Pancreas (tissue), 10 donors: ENCODE measurements around the gene TMEM154. TPM values are rescaled to one million over a fixed set of nuclear protein-coding genes. Genes with fewer than 3 reads are reported as not detected.

Experiments used
- ATAC-seq, 4 donors: fragments of 200-7000 bp; cut with Tn5 transposase; one replicate each; pipeline versions ENCODE4 v1.8.0 to v1.9.1; 2020; ENCODE audit warnings: mild to moderate bottlenecking in 4 of 4, moderate library complexity in 4 of 4
- DNase-seq, 6 donors: peaks; one replicate each; pipeline ENCODE4 v3.0.0-alpha.2; 2020
- FAIRE-seq: peaks from 2 replicates; lab custom pipeline; 2012; peaks lifted over from hg19 to GRCh38; lab: Jason Lieb, UNC
- H3K27ac ChIP-seq, 4 donors: fragments of 200-600 bp; sonication (generic); 1 replicate in 3 of 4; 2 replicates in 1 of 4; pipeline versions ENCODE4 v1.5.0 to v1.8.0; 2020
- H3K27me3 ChIP-seq, 4 donors: fragments of 200-600 bp; one replicate each; pipeline ENCODE4 v1.8.0; 2021
- H3K36me3 ChIP-seq, 3 donors: fragments of 200-600 bp; sonication (generic) in 1 of 3; one replicate each; pipeline versions ENCODE4 v1.5.0 to v1.8.0; 2020 to 2021
- H3K4me1 ChIP-seq, 3 donors: fragments of 200-600 bp; one replicate each; pipeline ENCODE4 v1.8.0; 2021
- H3K4me3 ChIP-seq, 4 donors: fragments of 200-600 bp; sonication (generic) in 2 of 4; one replicate each; pipeline versions ENCODE4 v1.5.0 to v1.8.0; 2020 to 2021
- H3K9me3 ChIP-seq, 4 donors: fragments of 200-600 bp; one replicate each; pipeline ENCODE4 v1.8.0; 2021
- WGBS, 2 donors: extraction: QIAGEN DNeasy Blood & Tissue Kit; methylation state at CpG; one replicate each; pipeline ENCODE4 v1.1.7; 2013; 5-methylcytosine and 5-hydroxymethylcytosine counted together
- intact Hi-C, 3 donors: fragments of 100-400 bp; cut with DNase I; formaldehyde crosslinking; loops; one replicate each; pipeline versions ENCODE4 v1.11.1 to v1.14.2; 2022
- polyA plus RNA-seq, 2 donors: library from polyadenylated mRNA; stranded (reverse); fragments of 200-250 nt; gene quantifications; one replicate each; pipeline ENCODE4 v1.2.3, GENCODE V29; 2013
- total RNA-seq, 6 donors: library from RNA; stranded (reverse); fragmentation: NEBNext Ultra II Directional in 4 of 6; extraction: Animal tissue kit (Norgen Biotek cat#: 25700) in 4 of 6; gene quantifications; one replicate each; pipeline versions ENCODE4 v1.2.1 to v1.2.4, GENCODE V29; 2021 to 2023
- TF ChIP-seq, protein P1 (sequence below), 4 donors: fragments of 200-600 bp; sonication (generic) in 3 of 4; IDR thresholded peaks; one replicate each; pipeline versions ENCODE4 v1.5.0 to v1.8.0; 2021; ENCODE audit warnings: antibody characterized with exemption in 4 of 4
- donor health status: healthy with polysubstance abuse.
- donor health status: DM: no; HTN: no; CAD: no; lungs with moderate emphysema.
- donor health status: DM: no; HTN: no; CAD: no.
- donor health status: control.
- donor health status: control.
- donor health status: Bipolar disorder and iron deficiency.
- donor health status: DM: yes; HTN: yes; CAD: no.
- donor health status: DM: no; HTN: no; CAD: no.
- donor health status: DM: no; HTN: no; CAD: no.
- donor health status: DM: yes; HTN: yes; CAD: no.

TMEM154 gene
- total and polyA plus RNA-seq, 8 donors, result 0.05 to 3.3 (median 0.48) TPM

DNA sequence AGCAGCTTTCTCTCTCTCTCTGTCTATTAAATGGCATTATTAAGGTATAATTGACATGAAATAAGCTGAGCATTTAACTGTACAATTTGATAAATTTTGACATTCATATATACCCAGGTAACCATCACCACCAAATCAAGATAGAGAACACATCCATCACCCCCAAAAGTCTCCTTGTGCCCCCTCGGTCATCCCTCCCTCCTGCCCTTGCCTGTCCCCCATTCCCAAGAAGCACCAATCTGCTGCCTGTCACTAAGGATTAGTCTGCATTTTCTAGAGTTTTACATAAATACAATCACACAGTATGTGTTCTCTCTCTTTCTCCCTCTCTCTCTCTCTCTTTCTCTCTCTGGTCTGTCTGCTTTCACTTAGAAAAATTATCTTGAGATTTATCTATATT lies 25.0 kb upstream of the TMEM154 start:
- Histone ChIP-seq H3K36me3 (no peaks in the 10 kb centered on the region), H3K27ac (no peak overlapping the region), H3K4me1 (no peaks in the 10 kb centered on the region), H3K4me3 (no peak overlapping the region), H3K27me3 (no peaks in the 10 kb centered on the region), H3K9me3 (no peaks in the 10 kb centered on the region)
- no peak for DNase-seq
- no peak for ATAC-seq
- no peak for FAIRE-seq
- TF ChIP-seq, protein P1, sequence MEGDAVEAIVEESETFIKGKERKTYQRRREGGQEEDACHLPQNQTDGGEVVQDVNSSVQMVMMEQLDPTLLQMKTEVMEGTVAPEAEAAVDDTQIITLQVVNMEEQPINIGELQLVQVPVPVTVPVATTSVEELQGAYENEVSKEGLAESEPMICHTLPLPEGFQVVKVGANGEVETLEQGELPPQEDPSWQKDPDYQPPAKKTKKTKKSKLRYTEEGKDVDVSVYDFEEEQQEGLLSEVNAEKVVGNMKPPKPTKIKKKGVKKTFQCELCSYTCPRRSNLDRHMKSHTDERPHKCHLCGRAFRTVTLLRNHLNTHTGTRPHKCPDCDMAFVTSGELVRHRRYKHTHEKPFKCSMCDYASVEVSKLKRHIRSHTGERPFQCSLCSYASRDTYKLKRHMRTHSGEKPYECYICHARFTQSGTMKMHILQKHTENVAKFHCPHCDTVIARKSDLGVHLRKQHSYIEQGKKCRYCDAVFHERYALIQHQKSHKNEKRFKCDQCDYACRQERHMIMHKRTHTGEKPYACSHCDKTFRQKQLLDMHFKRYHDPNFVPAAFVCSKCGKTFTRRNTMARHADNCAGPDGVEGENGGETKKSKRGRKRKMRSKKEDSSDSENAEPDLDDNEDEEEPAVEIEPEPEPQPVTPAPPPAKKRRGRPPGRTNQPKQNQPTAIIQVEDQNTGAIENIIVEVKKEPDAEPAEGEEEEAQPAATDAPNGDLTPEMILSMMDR (IDR thresholded peaks at IDR 0.05), result no peak
- WGBS, 2 donors, result 46 to 47% methylated on average over 1 of the region's 1 CpG
- intact Hi-C loops, result no loop called here

GRCh38 chr4:152700151-152700550 lies 20.4 kb upstream of the TMEM154 start:
- 56 to 57% methylated on average over 1 of the region's 1 CpG for WGBS, 2 donors
- DNase-seq, result no peak
- Histone ChIP-seq H3K4me1 (no peaks in the 10 kb centered on the region), H3K27me3 (no peaks in the 10 kb centered on the region), H3K27ac (no peak overlapping the region), H3K36me3 (no peaks in the 10 kb centered on the region), H3K4me3 (no peak overlapping the region), H3K9me3 (no peaks in the 10 kb centered on the region)
- no peak for FAIRE-seq
- TF ChIP-seq, protein P1 (IDR thresholded peaks at IDR 0.05), result no peak
- intact Hi-C loops, result no loop called here
- no peak for ATAC-seq

- no peaks in the 10 kb centered on the region for H3K27me3 ChIP-seq
- ATAC-seq (no peak), DNase-seq (no peak), FAIRE-seq (no peak)
- intact Hi-C loops, result no loop called here
- H3K4me1 ChIP-seq, result no peaks in the 10 kb centered on the region
- WGBS, 2 donors, result 68 to 83% methylated on average over 4 of the region's 4 CpGs
- TF ChIP-seq, protein P1 (IDR thresholded peaks at IDR 0.05), result no peak
- no peak overlapping the region for H3K4me3 ChIP-seq
- H3K9me3 ChIP-seq, result no peaks in the 10 kb centered on the region
- H3K36me3 ChIP-seq, result no peaks in the 10 kb centered on the region
- no peak overlapping the region for H3K27ac ChIP-seq
These were observed 19.5 kb upstream of the TMEM154 start for GRCh38 chr4:152699313-152699712.

- Histone ChIP-seq H3K4me3 (no peak overlapping the region), H3K9me3 (no peaks in the 10 kb centered on the region), H3K27ac (no peak overlapping the region), H3K27me3 (no peaks in the 10 kb centered on the region), H3K4me1 (no peaks in the 10 kb centered on the region), H3K36me3 (no peaks in the 10 kb centered on the region)
- 0% methylated on average over 1 of the region's 1 CpG for WGBS, 2 donors
- intact Hi-C loops, result no loop called here
- ATAC-seq (no peak), FAIRE-seq (no peak), DNase-seq (no peak)
- TF ChIP-seq, protein P1 (IDR thresholded peaks at IDR 0.05), result no peak
These were observed 18.3 kb upstream of the TMEM154 start for GRCh38 chr4:152698089-152698499.

DNA sequence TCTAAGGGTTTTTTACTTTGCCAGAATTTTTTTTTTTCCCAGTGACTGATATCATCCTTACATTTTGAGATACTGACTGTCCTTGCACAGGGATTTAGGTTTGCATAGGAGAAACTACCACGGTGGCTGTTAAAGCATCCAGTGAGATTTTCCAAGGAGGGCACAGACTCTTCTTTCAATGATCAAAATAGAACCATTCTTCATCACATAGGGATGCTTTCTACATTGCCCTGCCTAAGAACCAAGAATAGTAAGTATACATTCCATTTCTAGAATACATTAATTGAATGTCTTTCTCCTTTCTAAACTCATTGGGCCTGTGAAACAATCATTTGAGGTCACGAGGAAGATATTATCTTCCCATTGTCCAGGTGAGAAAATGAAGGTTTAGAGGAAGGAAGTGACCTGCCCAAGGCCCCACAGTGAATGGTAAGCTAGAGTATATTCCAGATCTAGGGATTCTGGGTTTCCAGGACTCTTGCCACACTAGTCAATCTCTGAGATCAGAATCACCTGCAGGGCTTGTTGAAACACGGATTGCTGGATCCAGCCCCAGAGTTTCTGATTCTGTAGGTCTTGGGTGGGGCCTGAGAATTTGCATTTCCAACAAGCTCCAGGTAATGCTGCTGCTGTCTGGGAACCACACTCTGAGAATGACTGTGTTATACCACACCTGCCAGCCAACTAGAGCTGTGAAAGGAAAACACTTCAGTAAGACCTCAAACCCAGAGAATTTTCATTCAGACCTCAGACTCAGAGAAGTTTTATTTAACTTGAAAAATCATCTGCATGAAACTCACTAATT lies 17.7 kb upstream of the TMEM154 start:
- intact Hi-C loops, result no loop called here
- 54 to 58% methylated on average over 3 of the region's 3 CpGs for WGBS, 2 donors

More for the DNA sequence above, 17.7 kb upstream of the TMEM154 start:
- Histone ChIP-seq H3K4me1 (no peaks in the 10 kb centered on the region), H3K27ac (no peak overlapping the region), H3K9me3 (no peaks in the 10 kb centered on the region), H3K36me3 (no peaks in the 10 kb centered on the region), H3K27me3 (no peaks in the 10 kb centered on the region), H3K4me3 (no peak overlapping the region)
- no peak for FAIRE-seq
- DNase-seq, result no peak
- no peak for ATAC-seq
- TF ChIP-seq, protein P1 (IDR thresholded peaks at IDR 0.05), result no peak
